VCaP (cell line): ENCODE data around the gene TMPRSS4.

Source experiments
- H3K27ac ChIP-seq: fragments of 450-650 bp; 2 replicates; pipeline ENCODE4 v1.5.1; 2017
- TF ChIP-seq, protein P1 (sequence below): fragments of 450-650 bp; conservative IDR thresholded peaks from 2 replicates; pipeline ENCODE4 v1.5.1; 2017; ENCODE audit warnings: mild to moderate bottlenecking, moderate library complexity

Gene TMPRSS4

GRCh38 chr11:118135051-118135795, 58.3 kb downstream of the TMPRSS4 start:
- TF ChIP-seq, protein P1, sequence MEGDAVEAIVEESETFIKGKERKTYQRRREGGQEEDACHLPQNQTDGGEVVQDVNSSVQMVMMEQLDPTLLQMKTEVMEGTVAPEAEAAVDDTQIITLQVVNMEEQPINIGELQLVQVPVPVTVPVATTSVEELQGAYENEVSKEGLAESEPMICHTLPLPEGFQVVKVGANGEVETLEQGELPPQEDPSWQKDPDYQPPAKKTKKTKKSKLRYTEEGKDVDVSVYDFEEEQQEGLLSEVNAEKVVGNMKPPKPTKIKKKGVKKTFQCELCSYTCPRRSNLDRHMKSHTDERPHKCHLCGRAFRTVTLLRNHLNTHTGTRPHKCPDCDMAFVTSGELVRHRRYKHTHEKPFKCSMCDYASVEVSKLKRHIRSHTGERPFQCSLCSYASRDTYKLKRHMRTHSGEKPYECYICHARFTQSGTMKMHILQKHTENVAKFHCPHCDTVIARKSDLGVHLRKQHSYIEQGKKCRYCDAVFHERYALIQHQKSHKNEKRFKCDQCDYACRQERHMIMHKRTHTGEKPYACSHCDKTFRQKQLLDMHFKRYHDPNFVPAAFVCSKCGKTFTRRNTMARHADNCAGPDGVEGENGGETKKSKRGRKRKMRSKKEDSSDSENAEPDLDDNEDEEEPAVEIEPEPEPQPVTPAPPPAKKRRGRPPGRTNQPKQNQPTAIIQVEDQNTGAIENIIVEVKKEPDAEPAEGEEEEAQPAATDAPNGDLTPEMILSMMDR: no peak
- H3K27ac ChIP-seq: no peak overlapping the region

GRCh38 chr11:118135796-118136165, 58.9 kb downstream of the TMPRSS4 start:
- TF ChIP-seq, protein P1: no peak
- no peak overlapping the region for H3K27ac ChIP-seq

- TF ChIP-seq, protein P1: no peak
- no peak overlapping the region for H3K27ac ChIP-seq
These were observed 59.5 kb downstream of the TMPRSS4 start for GRCh38 chr11:118136341-118136740.

GRCh38 chr11:118136801-118137200, 59.9 kb downstream of the TMPRSS4 start:
- no peak overlapping the region for H3K27ac ChIP-seq
- TF ChIP-seq, protein P1: no peak

- TF ChIP-seq, protein P1: no peak
- no peak overlapping the region for H3K27ac ChIP-seq
These were observed 62.1 kb downstream of the TMPRSS4 start for GRCh38 chr11:118138839-118139420.

DNA sequence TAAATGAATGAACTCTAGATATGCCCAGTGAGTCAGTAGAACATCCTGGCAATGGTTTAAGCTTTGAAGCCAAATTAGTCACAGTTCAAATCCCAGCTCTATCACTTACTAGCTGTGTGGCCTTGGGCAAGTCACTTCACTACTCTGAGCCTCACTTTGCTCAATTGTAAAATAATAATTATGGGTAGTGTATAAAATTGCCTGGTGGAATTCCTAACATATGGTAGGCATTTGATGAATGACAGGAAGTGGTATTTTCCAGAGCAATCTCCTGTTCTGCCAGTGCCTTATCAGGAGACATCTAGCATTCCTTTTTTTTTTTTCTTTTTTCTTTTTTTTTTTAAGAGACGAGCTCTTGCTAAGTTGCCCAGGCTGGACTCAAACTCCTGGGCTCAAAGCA, 62.7 kb downstream of the TMPRSS4 start:
- H3K27ac ChIP-seq: no peak overlapping the region

GRCh38 chr11:118142081-118142480, 65.2 kb downstream of the TMPRSS4 start:
- no peak overlapping the region for H3K27ac ChIP-seq
- TF ChIP-seq, protein P1: no peak

More for the DNA sequence above, 62.7 kb downstream of the TMPRSS4 start:
- TF ChIP-seq, protein P1: no peak
